GM23338 (cell line): Measurements from ENCODE around the gene PPME1. TPM values are rescaled to one million over a fixed set of nuclear protein-coding genes. Genes with fewer than 3 reads are reported as not detected.

Source experiments
- ATAC-seq: fragments of 200-7000 bp; cut with Tn5 transposase; 3 replicates; pipeline ENCODE4 v1.9.1; 2020
- DNase-seq: peaks from one replicate; pipeline ENCODE4 v3.0.0-alpha.2; 2015; ENCODE audit warnings: low spot score
- H2AFZ ChIP-seq: fragments of 200-600 bp; sonication (generic); 2 replicates; pipeline ENCODE4 v1.8.0; 2016; ENCODE audit warnings: antibody characterized with exemption, mild to moderate bottlenecking, moderate library complexity
- H3F3A ChIP-seq: fragments of 200-600 bp; sonication (generic); replicated peaks from 2 replicates; pipeline ENCODE4 v1.8.0; 2017; ENCODE audit warnings: antibody characterized with exemption, mixed run types, low read depth
- H3K27ac ChIP-seq: fragments of 200-600 bp; sonication (generic); 2 replicates; pipeline ENCODE4 v1.6.1; 2016; ENCODE audit warnings: low read depth
- H3K27me3 ChIP-seq: fragments of 200-600 bp; sonication (generic); 2 replicates; pipeline ENCODE4 v1.8.0; 2016; ENCODE audit warnings: mild to moderate bottlenecking, mixed run types, moderate library complexity; ENCODE audit not compliant: insufficient read depth
- H3K36me3 ChIP-seq: fragments of 200-600 bp; sonication (generic); 2 replicates; pipeline ENCODE4 v1.8.0; 2016; ENCODE audit warnings: mild to moderate bottlenecking; ENCODE audit not compliant: insufficient read depth
- H3K4me1 ChIP-seq: fragments of 200-600 bp; sonication (generic); 2 replicates; pipeline ENCODE4 v1.8.0; 2016; ENCODE audit warnings: mild to moderate bottlenecking, moderate library complexity; ENCODE audit not compliant: insufficient read depth
- H3K4me2 ChIP-seq: fragments of 200-600 bp; sonication (generic); 2 replicates; pipeline ENCODE4 v1.7.1; 2017; ENCODE audit warnings: mixed run types
- H3K4me3 ChIP-seq: fragments of 200-600 bp; sonication (generic); 2 replicates; pipeline ENCODE4 v1.6.1; 2016; ENCODE audit warnings: mixed run types
- H3K79me2 ChIP-seq: fragments of 200-600 bp; sonication (generic); replicated peaks from 2 replicates; pipeline ENCODE4 v1.8.0; 2017; ENCODE audit warnings: mild to moderate bottlenecking; ENCODE audit not compliant: insufficient read depth
- H3K9me2 ChIP-seq: fragments of 200-600 bp; sonication (generic); 2 replicates; pipeline ENCODE4 v1.8.0; 2017; ENCODE audit not compliant: insufficient read depth
- H4K20me1 ChIP-seq: fragments of 200-600 bp; sonication (generic); replicated peaks from 2 replicates; pipeline ENCODE4 v1.8.0; 2017; ENCODE audit warnings: mild to moderate bottlenecking; ENCODE audit not compliant: insufficient read depth
- H3K27ac Mint-ChIP-seq: 2 replicates; pipeline ENCODE4 v1.8.0; 2020; ENCODE audit warnings: inconsistent platforms, mild to moderate bottlenecking, moderate library complexity, mixed read lengths
- H3K27me3 Mint-ChIP-seq: 3 replicates; pipeline ENCODE4 v1.8.0; 2022; ENCODE audit warnings: low read depth, mild to moderate bottlenecking, moderate library complexity, mixed read lengths, inconsistent platforms; ENCODE audit not compliant: insufficient read depth, poor library complexity
- H3K36me3 Mint-ChIP-seq: 3 replicates; pipeline ENCODE4 v1.8.0; 2021; ENCODE audit warnings: low read depth, mild to moderate bottlenecking, inconsistent platforms, moderate library complexity, mixed read lengths
- H3K4me1 Mint-ChIP-seq: 3 replicates; pipeline ENCODE4 v1.8.0; 2020; ENCODE audit warnings: mild to moderate bottlenecking, inconsistent platforms, mixed read lengths
- H3K4me3 Mint-ChIP-seq: 3 replicates; pipeline ENCODE4 v1.8.0; 2021; ENCODE audit warnings: moderate library complexity, mild to moderate bottlenecking, inconsistent platforms, mixed read lengths
- H3K9me3 Mint-ChIP-seq: 3 replicates; pipeline ENCODE4 v1.8.0; 2020; ENCODE audit warnings: moderate library complexity, mild to moderate bottlenecking, inconsistent platforms, mixed read lengths
- CREB1 ChIP-seq: fragments of 250-450 bp; sonication (Bioruptor Pico); IDR thresholded peaks from 2 replicates; pipeline ENCODE4 v1.5.0; 2020; ENCODE audit warnings: low read depth, mild to moderate bottlenecking, moderate library complexity
- CTCF ChIP-seq, 2 experiments: fragments of 200-600 bp in 1 of 2; sonication (generic) in 1 of 2; conservative IDR thresholded peaks; 2 replicates each; pipeline versions ENCODE4 v1.5.1 to v1.6.1; 2016 to 2017; ENCODE audit warnings: antibody characterized with exemption in 2 of 2, low read depth in 2 of 2, mild to moderate bottlenecking in 2 of 2, moderate library complexity in 1 of 2
- EZH2 ChIP-seq: fragments of 200-600 bp; sonication (generic); IDR thresholded peaks from one replicate; pipeline ENCODE4 v1.8.0; 2017; ENCODE audit warnings: antibody characterized with exemption, mild to moderate bottlenecking, low read depth; ENCODE audit not compliant: unreplicated experiment
- EZH2phosphoT487 ChIP-seq: fragments of 200-600 bp; sonication (generic); IDR thresholded peaks from one replicate; pipeline ENCODE4 v1.8.1; 2018; ENCODE audit warnings: antibody characterized with exemption; ENCODE audit not compliant: unreplicated experiment
- JUNB ChIP-seq: IDR thresholded peaks from one replicate; pipeline ENCODE4 v1.6.1; 2016; ENCODE audit warnings: antibody characterized with exemption; ENCODE audit not compliant: unreplicated experiment
- NANOG ChIP-seq: IDR thresholded peaks from 2 replicates; pipeline ENCODE4 v1.6.1; 2016; ENCODE audit warnings: antibody characterized with exemption, borderline replicate concordance
- REST ChIP-seq: IDR thresholded peaks from one replicate; pipeline ENCODE4 v1.6.1; 2018; ENCODE audit warnings: antibody characterized with exemption; ENCODE audit not compliant: unreplicated experiment
- STAT1 ChIP-seq: IDR thresholded peaks from one replicate; pipeline ENCODE4 v1.6.1; 2016; ENCODE audit warnings: antibody characterized with exemption; ENCODE audit not compliant: unreplicated experiment
- ZNF114 ChIP-seq: fragments of 250-450 bp; sonication (Bioruptor Pico); IDR thresholded peaks from 2 replicates; pipeline ENCODE4 v1.5.0; 2020; ENCODE audit warnings: mild to moderate bottlenecking, moderate library complexity
- ZNF331 ChIP-seq: fragments of 250-450 bp; sonication (Bioruptor Pico); IDR thresholded peaks from 2 replicates; pipeline ENCODE4 v1.5.0; 2020; ENCODE audit warnings: low read depth, mild to moderate bottlenecking, moderate library complexity
- ZNF462 ChIP-seq: fragments of 250-450 bp; sonication (Bioruptor Pico); IDR thresholded peaks from 2 replicates; pipeline ENCODE4 v1.5.0; 2020; ENCODE audit warnings: mild to moderate bottlenecking, moderate library complexity
- polyA plus RNA-seq: library from polyadenylated mRNA; unstranded; fragments of >200 nt; fragmentation: Nextera tagmentation; extraction: Ambion mirVana; gene quantifications from 2 replicates; pipeline ENCODE4 v1.2.1, GENCODE V29; 2016
- total RNA-seq: library from RNA; depleted of rRNA; stranded (reverse); fragments of >200 nt; shearing (Covaris generic); gene quantifications from 2 replicates; pipeline ENCODE4 v1.2.3, GENCODE V29; 2014

PPME1 gene
- total and polyA plus RNA-seq, 2 experiments from 2014 or later: 32.1 to 37.2 TPM

GRCh38 chr11:74141908-74142307, 29.2 kb upstream of the PPME1 start:
- Histone ChIP-seq H3K27me3 (no peaks in the 10 kb centered on the region), H3K79me2 (no peaks in the 10 kb centered on the region), H2AFZ (no peak overlapping the region), H3K36me3 (no peaks in the 10 kb centered on the region), H3K9me2 (no peaks in the 10 kb centered on the region), H3F3A (no peaks in the 10 kb centered on the region), H3K4me2 (no peak overlapping the region), H3K4me1 (peaks cover 10% of the 10 kb centered on the region; the same call in 1 of the 2 replicates), H3K4me3 (no peak overlapping the region), H4K20me1 (no peaks in the 10 kb centered on the region), H3K27ac (peak overlapping the region; percentile 98)
- ATAC-seq (no peak), DNase-seq (no peak)
- TF ChIP-seq EZH2: no peak
- TF ChIP-seq ZNF331 (CRISPR knock-in tag): no peak
- no peak for TF ChIP-seq STAT1
- Mint-ChIP-seq H3K4me1 (peaks cover 21% of the 10 kb centered on the region), H3K27me3 (no peaks in the 10 kb centered on the region), H3K9me3 (peaks cover 2% of the 10 kb centered on the region; the same call in 1 of the 3 replicates), H3K36me3 (peaks cover 29% of the 10 kb centered on the region), H3K27ac (no peak overlapping the region), H3K4me3 (no peak overlapping the region)

- ATAC-seq: no peak
- H3K4me2 ChIP-seq: no peak overlapping the region
- TF ChIP-seq NANOG: no peak
- no peak for TF ChIP-seq ZNF114 (CRISPR knock-in tag)
- no peak for TF ChIP-seq CTCF (conservative IDR thresholded peaks at IDR 0.05; ENCODE audit: low read depth in 2 of 2)
- TF ChIP-seq STAT1: no peak
- TF ChIP-seq JUNB: no peak
- no peak for TF ChIP-seq REST
- TF ChIP-seq EZH2phosphoT487: no peak
- no peak for TF ChIP-seq CREB1 (CRISPR knock-in tag)
- TF ChIP-seq ZNF331 (CRISPR knock-in tag): no peak
- no peak for TF ChIP-seq ZNF462
- no peak for TF ChIP-seq EZH2
Observed at GRCh38 chr11:74142624-74143023, 28.5 kb upstream of the PPME1 start.

More at GRCh38 chr11:74142624-74143023, 28.5 kb upstream of the PPME1 start:
- Histone ChIP-seq H3K9me2 (no peaks in the 10 kb centered on the region), H3K4me1 (peaks cover 10% of the 10 kb centered on the region; the same call in 1 of the 2 replicates), H3K36me3 (no peaks in the 10 kb centered on the region), H3K4me3 (no peak overlapping the region), H3K27me3 (no peaks in the 10 kb centered on the region), H3F3A (no peaks in the 10 kb centered on the region), H4K20me1 (no peaks in the 10 kb centered on the region), H2AFZ (no peak overlapping the region), H3K27ac (no peak overlapping the region), H3K79me2 (no peaks in the 10 kb centered on the region)
- no peak for DNase-seq
- peaks cover 26% of the 10 kb centered on the region for H3K36me3 Mint-ChIP-seq
- H3K27me3 Mint-ChIP-seq: no peaks in the 10 kb centered on the region
- peaks cover 21% of the 10 kb centered on the region for H3K4me1 Mint-ChIP-seq
- H3K9me3 Mint-ChIP-seq: peaks cover 2% of the 10 kb centered on the region; the same call in 1 of the 3 replicates
- H3K27ac Mint-ChIP-seq: no peak overlapping the region
- H3K4me3 Mint-ChIP-seq: no peak overlapping the region
